GM19452 (cell line): ENCODE data around the gene TOR3A.

ENCODE experiments used
- ATAC-seq: cut with Tn5 transposase; IDR thresholded peaks from one replicate; pipeline ENCODE4 v1.9.1; 2021; ENCODE audit not compliant: unreplicated experiment

The TOR3A gene

DNA sequence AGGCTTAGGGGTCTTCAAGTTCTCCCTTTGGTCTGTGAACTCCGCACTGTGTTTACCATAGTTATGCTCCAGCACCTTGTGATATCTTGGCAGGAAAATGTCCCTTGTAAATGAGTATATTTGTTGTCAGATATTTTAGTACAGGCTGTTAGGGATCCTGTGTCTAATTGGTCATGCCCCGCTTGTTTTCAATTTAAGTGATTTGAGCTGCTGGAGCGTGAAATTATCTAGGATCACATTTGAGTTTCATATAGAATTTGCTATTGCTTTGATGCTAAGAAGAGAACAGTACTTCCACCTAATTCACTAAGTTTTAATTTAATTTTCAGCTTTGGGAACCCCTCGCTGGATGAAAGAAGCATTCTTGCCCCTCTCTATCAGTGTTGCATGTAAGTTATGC, 15.4 kb upstream of the TOR3A start:
- ATAC-seq, result no peak

DNA sequence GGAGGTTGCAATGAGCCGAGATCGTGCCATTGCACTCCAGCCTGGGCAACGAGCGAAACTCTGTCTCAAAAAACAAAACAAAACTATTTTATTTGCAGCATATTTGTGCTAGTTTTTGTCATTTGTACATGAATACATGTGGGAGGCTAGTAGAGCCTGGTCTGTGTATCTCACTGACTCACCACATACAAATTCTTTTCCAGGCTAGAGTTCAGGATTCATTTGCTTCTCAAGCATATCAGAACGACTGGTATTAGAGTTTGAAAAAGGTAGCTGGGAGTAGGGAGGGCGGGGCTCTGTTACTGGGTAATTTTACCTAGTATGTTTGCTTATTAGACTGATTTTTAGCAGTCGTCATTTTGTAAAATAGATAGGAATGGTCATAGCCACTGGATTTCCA, 4.5 kb upstream of the TOR3A start:
- no peak for ATAC-seq

DNA sequence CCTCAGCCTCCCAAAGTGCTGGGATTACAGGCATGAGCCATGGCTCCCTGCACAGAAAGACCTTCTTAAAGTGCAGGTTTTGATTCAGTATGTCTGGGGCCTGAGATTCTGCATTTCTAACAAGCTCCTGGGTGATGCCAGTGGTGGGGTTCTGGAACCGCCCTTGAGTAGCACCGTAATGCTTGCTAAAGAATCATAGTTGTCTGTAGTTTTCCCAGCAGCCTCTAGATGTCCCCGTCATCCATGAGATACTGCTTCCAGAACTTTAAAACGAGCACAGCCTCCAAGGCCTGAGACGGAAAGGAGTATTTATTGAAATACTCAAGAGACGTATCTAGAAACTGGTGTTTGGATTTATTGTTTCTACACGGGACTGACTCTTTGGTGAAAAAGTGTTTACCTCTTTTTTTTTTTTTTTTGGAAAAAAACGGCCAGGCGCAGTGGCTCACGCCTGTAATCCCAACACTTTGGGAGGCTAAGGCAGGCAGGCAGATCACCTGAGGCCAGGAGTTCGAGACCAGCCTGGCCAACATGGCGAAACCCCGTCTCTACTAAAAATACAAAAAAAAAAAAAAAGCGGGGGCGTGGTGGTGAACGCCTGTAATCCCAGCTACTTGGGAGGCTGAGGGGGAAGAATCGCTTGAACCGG, 2.6 kb upstream of the TOR3A start:
- ATAC-seq, result no peak

DNA sequence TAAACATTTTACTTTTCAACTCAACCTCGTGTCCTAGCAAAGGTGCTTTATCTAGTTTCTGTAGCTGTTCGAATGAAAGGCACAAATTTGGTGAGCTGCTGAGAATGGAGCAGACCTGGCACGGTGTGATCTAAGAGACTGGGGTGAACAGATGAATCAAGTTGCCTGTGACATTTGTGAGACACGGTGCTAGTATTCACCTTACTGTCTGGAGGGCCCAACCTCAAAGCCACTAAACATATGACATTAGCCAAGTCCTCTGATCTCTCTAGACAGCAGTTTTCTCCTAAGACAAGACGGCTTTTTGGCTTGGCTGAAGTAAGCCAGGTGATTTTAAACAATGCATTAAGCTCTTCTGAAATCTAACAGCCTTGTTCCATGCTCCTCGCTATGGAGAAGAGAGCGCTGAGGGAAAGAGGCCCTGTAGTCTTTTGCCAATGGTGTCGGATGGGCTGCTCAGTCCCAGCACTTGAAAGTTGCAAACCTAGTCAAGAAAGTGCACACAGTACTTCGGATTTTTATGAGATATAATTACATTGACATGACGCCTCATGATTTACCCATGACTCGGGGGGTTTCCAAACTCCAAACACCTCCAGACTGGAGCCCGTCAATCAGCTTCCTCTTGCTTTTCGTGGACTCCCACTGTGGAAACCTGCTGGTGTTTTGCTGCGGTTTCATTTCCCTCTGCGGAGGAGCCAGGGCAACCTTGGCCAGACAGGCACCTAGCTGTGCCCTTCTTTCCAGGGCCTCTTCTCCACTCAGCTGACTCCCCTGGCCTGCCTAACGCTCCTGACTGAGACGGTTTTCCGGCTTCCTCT, 794 bp upstream of the TOR3A start:
- ATAC-seq, result no peak

DNA sequence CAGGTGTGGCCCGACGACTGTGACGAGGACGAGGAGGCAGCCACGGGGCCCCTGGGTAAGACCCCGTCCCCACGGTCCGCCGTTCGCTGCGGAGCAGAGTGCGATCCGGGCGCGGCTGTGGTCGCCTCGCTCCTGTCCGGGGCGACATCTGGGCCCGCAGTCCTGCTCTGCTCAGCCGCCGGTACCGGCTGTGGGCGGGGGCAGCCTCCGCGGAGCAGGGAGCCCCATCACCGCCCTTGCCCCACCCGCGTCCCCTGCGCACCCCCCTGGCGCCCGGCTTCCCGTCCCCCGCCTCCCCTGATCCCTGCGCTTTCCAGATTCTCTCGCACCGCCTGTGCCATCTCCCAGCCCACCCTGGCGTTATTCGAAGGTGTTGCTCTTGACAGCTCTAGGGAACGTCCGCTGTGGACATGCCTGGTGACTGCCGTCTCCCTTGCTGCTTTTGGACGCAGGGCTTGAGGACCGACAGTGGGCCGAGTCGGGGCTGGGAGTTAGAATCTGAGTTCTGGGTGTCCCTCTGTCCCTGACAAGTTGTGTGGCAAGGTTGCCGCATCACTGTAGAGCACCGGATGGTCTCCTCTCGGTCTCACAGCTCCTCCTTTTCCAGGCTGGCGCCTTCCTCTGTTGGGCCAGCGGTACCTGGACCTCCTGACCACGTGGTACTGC, 596 bp downstream of the TOR3A start:
- peak; percentile 10 for ATAC-seq

DNA sequence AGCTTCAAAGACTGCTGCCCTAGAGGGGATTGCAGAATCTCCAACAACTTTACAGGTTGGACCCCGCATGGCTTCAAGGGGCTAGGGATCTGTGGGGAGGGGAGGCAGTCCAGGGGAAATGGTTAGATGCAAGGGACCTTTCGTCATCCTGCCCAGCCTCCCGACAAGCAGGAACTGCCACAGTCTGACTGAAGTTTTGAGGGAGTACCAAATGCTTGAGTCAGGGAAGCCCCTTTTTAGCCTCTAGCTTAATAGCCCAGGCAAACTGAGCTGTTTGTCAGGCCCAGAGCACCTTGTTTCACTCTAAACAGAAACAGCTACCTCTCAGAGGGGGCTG, 1.1 kb downstream of the TOR3A start:
- ATAC-seq, result no peak

DNA sequence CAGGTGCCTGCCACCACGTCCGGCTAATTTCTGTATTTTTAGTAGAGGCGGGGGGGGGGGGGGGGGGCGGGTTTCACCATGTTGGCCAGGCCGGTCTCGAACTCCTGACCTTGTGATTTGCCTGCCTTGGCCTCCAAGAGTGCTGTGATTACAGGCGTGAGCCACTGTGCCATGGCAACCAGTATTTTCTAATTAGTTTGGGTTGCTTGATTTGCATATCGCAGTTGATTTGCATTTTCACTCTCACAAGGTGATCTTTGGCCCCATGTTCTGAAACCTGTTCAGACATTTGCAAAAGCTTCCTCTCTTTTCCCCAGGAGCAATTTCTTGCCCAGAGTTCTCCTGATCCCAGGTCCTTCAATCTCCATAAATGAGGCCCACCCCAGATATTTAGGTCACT, 1.7 kb downstream of the TOR3A start:
- ATAC-seq, result no peak

DNA sequence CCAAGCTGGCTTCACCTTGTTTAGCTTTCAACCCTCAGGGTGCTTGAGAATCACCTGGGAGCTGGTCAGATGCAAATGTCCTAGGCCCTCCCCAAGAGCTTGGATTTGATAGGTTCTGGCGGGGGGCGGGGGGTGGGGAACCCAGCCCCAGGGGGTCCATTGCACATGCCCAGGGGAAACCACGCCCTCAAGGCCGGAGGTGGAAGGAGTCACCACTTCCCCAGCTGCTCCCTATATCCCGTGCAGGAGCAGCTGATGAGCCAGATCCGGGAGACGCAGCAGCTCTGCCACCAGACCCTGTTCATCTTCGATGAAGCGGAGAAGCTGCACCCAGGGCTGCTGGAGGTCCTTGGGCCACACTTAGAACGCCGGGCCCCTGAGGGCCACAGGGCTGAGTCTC, 5.8 kb downstream of the TOR3A start:
- ATAC-seq, result no peak

DNA sequence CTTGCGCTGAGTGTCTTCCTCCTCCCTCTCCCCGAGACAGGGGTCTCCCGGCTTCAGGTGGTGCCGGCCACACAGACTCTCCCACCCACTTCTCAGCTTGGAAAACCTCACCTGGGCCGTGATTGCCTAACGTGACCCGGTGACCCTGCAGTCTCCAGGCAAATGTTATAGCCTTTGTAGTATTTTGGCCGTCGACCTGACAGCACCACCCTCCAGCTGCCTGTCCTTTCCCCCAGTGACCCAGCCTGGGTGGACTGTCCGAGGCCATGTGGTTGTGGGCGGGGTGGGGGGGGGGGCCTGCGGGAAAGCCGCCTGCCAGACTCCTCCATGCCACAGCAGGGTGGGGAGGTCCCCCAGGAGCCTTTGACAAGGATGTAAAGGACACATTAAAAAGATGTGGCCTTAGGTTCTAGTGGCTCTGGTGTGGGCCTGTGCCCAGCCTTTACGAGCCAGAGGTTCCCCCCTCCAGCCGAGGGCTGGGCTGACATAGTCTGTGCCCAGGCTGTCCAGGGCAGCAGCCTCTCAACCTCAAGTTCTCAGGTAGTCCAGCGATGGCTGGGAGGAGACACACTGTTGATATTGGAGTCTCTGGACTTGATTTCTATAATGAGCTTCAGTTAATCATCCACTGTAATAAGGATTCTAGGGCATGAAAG, 8.1 kb downstream of the TOR3A start:
- ATAC-seq, result no peak

DNA sequence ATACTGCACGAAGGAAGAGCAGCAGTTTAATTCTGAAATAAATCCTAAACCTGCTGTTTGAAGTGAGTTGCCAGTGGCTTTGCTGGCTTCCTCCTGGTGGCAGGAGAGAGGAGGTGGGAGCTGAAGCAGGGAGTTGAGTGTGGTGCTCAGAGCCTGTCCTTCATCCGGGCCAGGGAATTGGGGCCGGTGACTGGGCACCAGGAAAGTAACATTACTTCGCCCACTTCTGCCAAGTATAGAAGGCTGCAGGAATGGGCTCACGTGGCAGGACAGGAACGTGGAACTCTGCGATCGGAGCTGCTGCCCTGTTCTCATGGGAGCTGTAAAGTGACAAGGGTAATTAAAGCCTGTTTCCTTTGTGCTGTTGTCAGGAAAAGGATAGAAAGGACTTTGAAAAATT, 8.7 kb downstream of the TOR3A start:
- no peak for ATAC-seq

DNA sequence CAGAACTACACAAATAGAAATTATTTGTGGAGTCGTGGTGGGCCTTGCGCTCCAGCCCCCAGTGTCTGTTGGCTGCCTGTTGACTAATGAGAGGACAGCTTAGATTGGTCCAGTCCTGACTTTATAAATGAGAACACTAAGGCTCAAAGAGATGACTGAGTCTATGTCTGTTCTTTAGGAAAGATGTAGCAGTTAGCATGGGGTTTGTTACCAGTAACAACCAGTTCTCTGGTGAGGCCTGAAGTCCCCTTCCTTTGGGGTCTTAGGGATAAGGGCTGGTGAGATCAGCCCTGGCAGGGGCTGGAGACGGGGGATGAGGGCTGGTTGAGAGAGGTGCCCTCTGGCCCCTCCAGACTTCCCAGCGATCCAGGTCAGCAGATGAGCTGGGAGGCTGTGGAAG, 9.1 kb downstream of the TOR3A start:
- ATAC-seq, result no peak

DNA sequence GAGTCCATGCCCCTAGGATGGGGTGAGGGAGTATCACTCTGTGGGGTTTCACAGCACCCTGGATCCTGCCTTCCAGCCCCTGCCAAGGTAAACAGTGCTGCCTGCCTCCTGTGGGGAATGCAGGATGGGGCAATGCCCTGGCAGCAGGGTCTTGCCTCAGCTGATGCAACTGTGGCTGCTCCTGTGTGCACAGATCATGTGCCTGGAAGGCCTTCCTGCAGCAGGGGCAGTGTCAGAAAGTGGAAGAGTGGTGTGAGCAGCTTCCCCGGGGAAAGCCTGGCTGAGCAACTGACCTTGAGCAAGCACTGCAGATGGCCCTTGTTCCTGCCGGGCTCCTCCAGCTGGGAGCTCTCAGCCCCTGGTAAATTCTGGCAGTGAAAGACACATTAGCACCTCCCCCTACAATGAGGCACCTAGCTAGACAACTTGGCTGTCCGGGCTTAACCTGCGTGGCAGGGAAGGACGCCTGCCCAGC, 9.9 kb downstream of the TOR3A start:
- ATAC-seq, result no peak

DNA sequence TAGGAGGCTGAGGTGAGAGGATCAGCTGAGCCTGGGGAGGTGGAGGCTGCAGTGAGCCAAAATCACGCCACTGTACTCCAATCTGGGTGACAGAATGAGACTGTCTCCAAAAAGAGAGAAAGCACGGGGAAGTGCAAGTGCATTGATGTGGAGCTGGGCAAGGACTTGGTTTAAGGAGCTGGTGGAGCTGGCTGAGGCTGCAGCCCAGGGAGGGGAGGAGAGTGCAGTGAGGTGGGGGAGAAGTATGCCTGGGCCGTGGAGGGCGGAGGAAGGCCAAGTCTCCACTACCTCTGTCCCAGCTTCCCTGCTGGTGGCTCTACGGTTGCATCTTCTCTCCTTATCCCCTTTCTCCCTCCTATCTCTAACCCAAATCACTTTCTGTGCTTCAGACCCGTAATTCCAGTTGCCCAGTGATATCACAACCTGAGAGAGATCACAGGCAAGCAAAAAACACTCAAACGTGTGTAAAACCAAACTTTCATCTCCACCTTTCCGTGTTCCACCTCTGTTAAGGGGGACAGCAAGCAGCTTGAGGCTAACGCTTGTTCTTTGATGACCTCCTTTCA, 11.1 kb downstream of the TOR3A start:
- ATAC-seq, result no peak

DNA sequence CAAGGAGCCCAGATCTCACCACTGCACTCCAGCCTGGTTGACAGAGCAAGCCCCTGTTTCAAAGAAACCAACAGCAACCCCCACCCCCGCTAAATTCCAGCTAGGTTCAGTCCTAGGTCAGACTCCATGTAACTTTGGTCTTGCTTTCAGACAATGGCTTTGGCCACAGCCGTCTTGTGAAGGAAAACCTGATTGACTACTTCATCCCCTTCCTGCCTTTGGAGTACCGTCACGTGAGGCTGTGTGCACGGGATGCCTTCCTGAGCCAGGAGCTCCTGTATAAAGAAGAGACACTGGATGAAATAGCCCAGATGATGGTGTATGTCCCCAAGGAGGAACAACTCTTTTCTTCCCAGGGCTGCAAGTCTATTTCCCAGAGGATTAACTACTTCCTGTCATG, 12.9 kb downstream of the TOR3A start:
- no peak for ATAC-seq

DNA sequence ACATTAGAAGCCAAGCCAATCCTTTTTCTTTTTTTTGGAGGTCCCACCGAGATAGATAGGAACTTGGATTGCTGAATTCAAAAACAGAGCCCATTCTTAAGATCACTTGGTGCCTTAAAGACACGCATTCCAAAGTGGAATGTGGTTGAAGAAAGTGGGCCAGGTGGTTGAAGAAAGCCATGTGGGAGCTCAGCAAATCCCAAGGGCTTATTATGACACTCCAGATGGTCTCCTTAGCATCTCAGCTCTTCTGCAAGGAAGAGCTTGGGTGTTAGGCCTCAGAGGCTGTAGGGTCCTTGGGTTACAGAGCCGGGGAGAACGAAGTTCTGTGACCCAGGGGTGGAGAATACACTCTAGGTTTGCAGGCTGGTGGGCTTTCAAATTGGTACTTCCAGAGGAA, 13.5 kb downstream of the TOR3A start:
- no peak for ATAC-seq

DNA sequence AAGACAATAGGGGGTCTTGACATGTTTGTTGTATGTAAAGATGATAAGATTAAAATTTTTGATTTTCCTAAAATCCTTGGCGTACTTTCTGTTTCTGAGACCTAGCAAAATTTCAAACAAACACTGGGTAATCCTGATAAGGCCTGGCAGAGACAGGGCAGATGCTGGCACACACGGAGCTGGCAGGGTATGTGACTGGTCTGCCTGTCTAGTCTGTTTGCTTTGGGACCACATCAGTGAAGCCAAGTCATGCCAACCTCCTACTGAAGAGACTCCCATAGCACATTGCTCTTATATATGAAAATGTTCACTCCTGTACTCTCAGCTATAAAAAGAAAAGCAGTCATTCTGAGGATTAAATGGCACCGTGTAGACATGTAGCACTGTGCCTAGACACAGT, 14.1 kb downstream of the TOR3A start:
- no peak for ATAC-seq

DNA sequence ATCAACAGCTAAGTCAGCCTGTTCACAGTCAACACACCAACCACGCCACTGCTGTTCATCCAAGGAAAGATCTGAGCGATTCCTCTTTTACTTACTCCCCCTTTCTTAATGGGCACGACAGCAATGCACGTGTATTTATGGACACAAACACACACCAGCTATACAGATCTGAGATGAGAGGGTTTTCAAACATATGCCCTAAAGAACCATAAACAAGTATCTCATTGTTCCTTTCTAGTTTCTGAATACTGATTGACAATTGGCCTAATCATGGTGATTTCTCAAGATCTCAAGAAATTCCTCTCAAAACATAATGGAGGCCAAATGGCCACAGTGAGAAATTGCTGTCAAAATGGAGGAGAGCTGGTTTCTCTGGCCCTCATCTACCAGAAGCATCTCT, 18.0 kb downstream of the TOR3A start:
- no peak for ATAC-seq

DNA sequence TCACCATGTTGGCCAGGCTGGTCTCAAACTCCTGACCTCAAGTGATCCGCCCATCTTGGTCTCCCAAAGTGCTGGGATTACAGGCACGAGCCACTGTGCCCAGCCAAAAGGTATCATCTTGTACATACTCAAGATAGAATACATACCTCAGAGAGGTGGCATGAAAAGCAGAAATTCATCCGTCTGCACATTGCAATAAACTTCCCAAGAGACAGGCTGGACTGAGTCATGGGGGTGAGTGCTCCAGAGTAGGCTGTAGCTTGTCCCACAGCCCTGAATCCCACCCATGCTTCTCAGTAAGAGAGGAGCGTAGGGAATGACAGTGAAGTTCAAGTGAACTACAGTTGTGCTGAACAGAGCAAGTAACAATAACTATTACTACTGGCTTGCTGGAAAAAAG, 19.7 kb downstream of the TOR3A start:
- no peak for ATAC-seq

DNA sequence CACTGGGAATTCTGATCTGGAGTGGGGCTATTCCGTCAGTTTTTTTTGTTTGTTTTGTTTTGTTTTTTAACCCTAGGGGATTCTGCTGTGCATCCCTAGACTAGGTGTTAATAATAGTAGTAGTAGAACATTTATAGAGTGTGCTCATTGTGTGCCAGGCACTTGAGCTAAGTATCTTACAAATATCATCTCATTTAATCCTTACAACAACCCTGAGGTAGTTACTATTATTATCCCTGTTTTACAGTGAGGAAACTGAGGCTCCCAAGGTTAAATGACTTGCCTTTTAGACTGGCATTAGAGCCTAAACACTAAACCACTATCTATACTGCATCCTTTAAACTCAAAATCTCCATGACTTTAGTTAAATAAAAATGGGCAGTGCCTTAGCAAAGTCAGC, 22.1 kb downstream of the TOR3A start:
- ATAC-seq, result no peak

DNA sequence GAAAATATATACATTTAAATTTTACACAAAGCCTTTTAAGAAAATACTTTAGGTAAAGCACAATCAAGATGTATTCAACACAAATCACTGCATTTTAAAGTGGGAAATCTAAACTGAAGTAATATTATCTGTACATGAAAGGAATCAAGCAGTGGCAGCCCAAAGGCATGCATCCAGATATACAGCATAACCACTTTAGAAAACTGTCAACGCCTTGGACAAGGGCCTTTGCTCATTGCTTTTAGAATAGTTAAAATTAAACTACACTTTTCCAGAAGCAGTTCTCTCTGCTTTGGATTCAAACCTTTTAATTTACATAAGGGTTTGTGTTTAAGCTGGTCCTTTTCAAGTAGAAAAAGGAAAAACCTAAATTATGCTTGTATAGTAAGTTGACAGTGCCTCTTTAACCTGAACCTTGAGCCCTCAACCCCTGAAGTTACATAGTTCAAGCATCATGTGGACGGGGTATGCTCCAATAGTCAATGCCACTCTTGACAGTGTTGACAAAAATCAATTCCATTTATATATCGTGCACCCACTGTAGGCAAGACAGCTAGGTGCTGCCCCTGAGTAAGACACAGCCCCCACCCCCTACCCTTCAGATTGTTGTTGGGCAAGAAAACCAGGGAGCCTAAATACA, 22.9 kb downstream of the TOR3A start:
- no peak for ATAC-seq

DNA sequence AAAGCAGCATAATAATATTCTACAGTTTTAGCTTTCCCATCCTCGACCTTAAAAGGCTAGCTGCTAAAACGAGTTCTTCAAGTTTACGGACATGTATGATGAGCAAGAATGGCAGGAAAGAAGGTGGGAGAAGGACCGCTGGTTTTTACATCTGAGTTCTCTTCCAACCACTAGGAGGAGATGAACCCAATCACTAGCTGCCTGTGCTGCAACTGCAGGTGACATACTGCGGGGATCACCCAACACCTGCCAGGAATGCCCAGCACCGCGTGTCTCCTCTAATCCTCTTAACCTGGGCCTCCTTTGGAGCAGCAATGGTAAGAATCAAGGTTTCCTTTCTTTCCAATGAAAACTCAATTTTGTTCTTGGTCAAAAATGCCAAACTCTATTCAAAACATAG, 23.5 kb downstream of the TOR3A start:
- ATAC-seq, result no peak
